ENCODE data around the gene SERPINB7.

The SERPINB7 gene

GRCh38 chr18:63779386-63779785 lies 4.2 kb downstream of the SERPINB7 start:
- ChIA-PET CTCF (no interaction called here), POLR2A (no interaction called here)
- DNase-seq (ENCODE audit: extremely low spot score), result no peak
- TF ChIP-seq ZNF384 (IDR thresholded peaks at IDR 0.05) (no peak), HDGF (IDR thresholded peaks at IDR 0.05; ENCODE audit: borderline replicate concordance) (no peak), NFRKB (IDR thresholded peaks at IDR 0.05) (no peak), FOXK2 (IDR thresholded peaks at IDR 0.05) (no peak), FOXM1 (IDR thresholded peaks at IDR 0.05; ENCODE audit: borderline replicate concordance) (no peak), FOXA1 (IDR thresholded peaks at IDR 0.05) (no peak), L3MBTL2 (conservative IDR thresholded peaks at IDR 0.05) (no peak), PKNOX1 (IDR thresholded peaks at IDR 0.05) (no peak), LEF1 (IDR thresholded peaks at IDR 0.05; ENCODE audit: borderline replicate concordance) (no peak), ARNT (IDR thresholded peaks at IDR 0.05) (no peak), BHLHE40 (IDR thresholded peaks at IDR 0.05; ENCODE audit: borderline replicate concordance) (no peak)

GRCh38 chr18:63783394-63783793 lies 8.2 kb downstream of the SERPINB7 start:
- CTCF ChIA-PET, result interaction anchor here (0.6 kb wide), 1 partner anchor 16 kb away, joined by 3 read pairs; no protein-coding TSS in a partner anchor
- TF ChIP-seq ELF4 (IDR thresholded peaks at IDR 0.05) (no peak), BHLHE40 (IDR thresholded peaks at IDR 0.05; ENCODE audit: borderline replicate concordance) (no peak), PKNOX1 (IDR thresholded peaks at IDR 0.05) (no peak), FOXK2 (IDR thresholded peaks at IDR 0.05) (no peak), SP1 (IDR thresholded peaks at IDR 0.05) (no peak), ARNT (IDR thresholded peaks at IDR 0.05) (no peak), SUZ12 (IDR thresholded peaks at IDR 0.05) (no peak), FOXM1 (IDR thresholded peaks at IDR 0.05; ENCODE audit: borderline replicate concordance) (no peak), LEF1 (IDR thresholded peaks at IDR 0.05; ENCODE audit: borderline replicate concordance) (no peak), TARDBP (IDR thresholded peaks at IDR 0.05) (no peak), FOXA1 (IDR thresholded peaks at IDR 0.05) (no peak), ZNF384 (IDR thresholded peaks at IDR 0.05) (no peak), HDGF (IDR thresholded peaks at IDR 0.05; ENCODE audit: borderline replicate concordance) (no peak)
- no peak for DNase-seq (ENCODE audit: extremely low spot score)
- POLR2A ChIA-PET, result no interaction called here

- no peak for TF ChIP-seq FOXK2 (IDR thresholded peaks at IDR 0.05)
- TF ChIP-seq CTBP1 (IDR thresholded peaks at IDR 0.05; ENCODE audit: borderline replicate concordance), result no peak
- TF ChIP-seq ARNT (IDR thresholded peaks at IDR 0.05), result no peak
- no peak for TF ChIP-seq NFRKB (IDR thresholded peaks at IDR 0.05)
- no peak for TF ChIP-seq HDGF (IDR thresholded peaks at IDR 0.05; ENCODE audit: borderline replicate concordance)
- TF ChIP-seq FOXA1 (IDR thresholded peaks at IDR 0.05), result no peak
- TF ChIP-seq L3MBTL2 (conservative IDR thresholded peaks at IDR 0.05), result no peak
- no peak for TF ChIP-seq ZNF384 (IDR thresholded peaks at IDR 0.05)
- POLR2A ChIA-PET, result no interaction called here
- CTCF ChIA-PET, result interaction anchor here (0.6 kb wide), 1 partner anchor 10 kb away, joined by 4 read pairs; no protein-coding TSS in a partner anchor
- no peak for DNase-seq (ENCODE audit: extremely low spot score)
These were observed 9.7 kb downstream of the SERPINB7 start for GRCh38 chr18:63784787-63785452.

- ChIA-PET POLR2A (no interaction called here), CTCF (no interaction called here)
- no peak for DNase-seq (ENCODE audit: extremely low spot score)
- TF ChIP-seq BHLHE40 (IDR thresholded peaks at IDR 0.05; ENCODE audit: borderline replicate concordance) (no peak), PKNOX1 (IDR thresholded peaks at IDR 0.05) (no peak), HDGF (IDR thresholded peaks at IDR 0.05; ENCODE audit: borderline replicate concordance) (no peak), LEF1 (IDR thresholded peaks at IDR 0.05; ENCODE audit: borderline replicate concordance) (no peak), CTBP1 (IDR thresholded peaks at IDR 0.05; ENCODE audit: borderline replicate concordance) (no peak), FOXA1 (IDR thresholded peaks at IDR 0.05) (no peak), SUZ12 (IDR thresholded peaks at IDR 0.05) (no peak), FOXM1 (IDR thresholded peaks at IDR 0.05; ENCODE audit: borderline replicate concordance) (no peak), L3MBTL2 (conservative IDR thresholded peaks at IDR 0.05) (no peak)
These were observed 12.5 kb downstream of the SERPINB7 start for GRCh38 chr18:63787673-63788072.

GRCh38 chr18:63788447-63789096 lies 13.4 kb downstream of the SERPINB7 start:
- no peak for DNase-seq (ENCODE audit: extremely low spot score)
- POLR2A ChIA-PET, result no interaction called here
- TF ChIP-seq ELF4 (IDR thresholded peaks at IDR 0.05) (no peak), FOXK2 (IDR thresholded peaks at IDR 0.05) (no peak), FOXM1 (IDR thresholded peaks at IDR 0.05; ENCODE audit: borderline replicate concordance) (no peak), CTBP1 (IDR thresholded peaks at IDR 0.05; ENCODE audit: borderline replicate concordance) (no peak), SUZ12 (IDR thresholded peaks at IDR 0.05) (no peak), FOXA1 (IDR thresholded peaks at IDR 0.05) (no peak), SP1 (IDR thresholded peaks at IDR 0.05) (no peak), PKNOX1 (IDR thresholded peaks at IDR 0.05) (no peak), LEF1 (IDR thresholded peaks at IDR 0.05; ENCODE audit: borderline replicate concordance) (no peak), TARDBP (IDR thresholded peaks at IDR 0.05) (no peak), ZNF384 (IDR thresholded peaks at IDR 0.05) (no peak), NFRKB (IDR thresholded peaks at IDR 0.05) (no peak), BHLHE40 (IDR thresholded peaks at IDR 0.05; ENCODE audit: borderline replicate concordance) (no peak), HDGF (IDR thresholded peaks at IDR 0.05; ENCODE audit: borderline replicate concordance) (no peak)
- CTCF ChIA-PET, result no interaction called here

All from HEK293T (cell line).